ENCODE results near the gene DOCK10.
"Not testable (repeated sequence)": the region's sequence is repeated elsewhere in the genome, so short reads cannot be mapped to it uniquely, and the experiment has no call there.

Gene DOCK10

DNA sequence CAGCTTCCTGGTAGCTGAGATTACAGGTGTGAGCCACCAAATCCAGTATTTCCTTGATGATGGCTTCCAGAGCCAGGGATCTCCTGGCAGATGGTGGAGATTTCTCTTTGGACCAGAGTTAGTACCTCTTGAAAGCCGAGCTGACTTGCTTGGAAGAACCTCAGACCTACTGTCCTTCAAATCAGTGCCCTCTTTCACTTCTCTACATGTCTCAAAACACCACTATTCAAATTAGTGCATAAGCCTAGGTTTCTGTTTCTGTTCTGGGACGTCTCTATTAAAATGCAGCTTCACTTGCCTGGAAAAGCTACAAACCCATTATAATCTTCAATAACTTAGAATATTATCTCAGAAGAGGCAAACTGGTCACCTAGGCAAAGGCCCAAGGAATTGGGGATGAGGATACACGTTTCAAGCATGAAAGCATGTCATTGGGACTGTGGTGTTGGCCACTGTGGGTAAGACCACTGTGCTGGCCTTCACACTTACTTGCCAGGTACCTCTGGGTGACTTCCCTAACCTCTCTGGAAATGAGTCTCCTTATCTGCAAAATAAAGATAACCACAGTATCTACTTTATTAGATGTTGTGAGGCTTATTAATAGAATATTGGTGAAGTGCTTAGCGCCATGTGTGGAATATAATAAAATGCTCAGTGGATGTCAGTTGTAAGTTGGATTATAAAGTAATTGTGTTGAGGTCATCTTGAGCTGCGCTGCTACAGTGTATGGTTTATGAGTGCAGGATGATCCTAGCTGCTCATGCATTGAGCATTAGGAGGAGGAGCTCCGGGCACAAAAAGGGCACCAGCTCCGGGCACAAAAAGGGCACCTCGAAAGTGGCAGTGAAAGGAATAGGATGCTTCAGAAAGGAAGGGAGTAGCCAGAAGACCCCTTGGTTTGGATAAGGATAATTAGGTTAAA lies 84.5 kb downstream of the DOCK10 start:
- DNase-seq: no peak
- intact Hi-C loops (cut with DNase I): no loop called here

GRCh38 chr2:224956706-224957105 lies 85.6 kb downstream of the DOCK10 start:
- DNase-seq: no peak
- intact Hi-C loops (cut with DNase I): no loop called here

DNA sequence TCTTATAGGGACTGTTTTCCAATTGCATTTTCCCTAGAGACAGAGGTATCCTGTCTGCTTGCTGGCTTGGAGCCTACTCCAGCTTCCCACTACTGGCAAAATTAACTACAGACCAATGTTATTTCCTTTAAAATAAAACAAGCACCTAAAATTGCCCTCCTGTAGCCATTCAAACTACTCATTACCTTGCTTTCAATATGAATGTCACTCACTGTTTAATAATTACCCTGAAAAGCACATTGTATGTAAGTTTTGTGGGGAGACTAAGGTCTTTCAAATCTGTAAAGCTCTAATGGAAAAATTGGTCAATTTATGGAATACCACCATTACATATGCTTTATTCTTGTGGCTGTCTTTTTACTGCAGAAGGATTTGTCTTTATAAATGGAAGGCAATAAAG lies 87.3 kb downstream of the DOCK10 start:
- no peak for DNase-seq
- intact Hi-C loops (cut with DNase I): no loop called here

- peak in 6 of 42 donors; percentile 8 to 58 (median 21) for DNase-seq
- intact Hi-C loops (cut with DNase I): no loop called here
Observed at GRCh38 chr2:224952936-224953657, 89.2 kb downstream of the DOCK10 start.

GRCh38 chr2:224951723-224952481 lies 90.4 kb downstream of the DOCK10 start:
- intact Hi-C loops (cut with DNase I): no loop called here
- DNase-seq: no peak

DNA sequence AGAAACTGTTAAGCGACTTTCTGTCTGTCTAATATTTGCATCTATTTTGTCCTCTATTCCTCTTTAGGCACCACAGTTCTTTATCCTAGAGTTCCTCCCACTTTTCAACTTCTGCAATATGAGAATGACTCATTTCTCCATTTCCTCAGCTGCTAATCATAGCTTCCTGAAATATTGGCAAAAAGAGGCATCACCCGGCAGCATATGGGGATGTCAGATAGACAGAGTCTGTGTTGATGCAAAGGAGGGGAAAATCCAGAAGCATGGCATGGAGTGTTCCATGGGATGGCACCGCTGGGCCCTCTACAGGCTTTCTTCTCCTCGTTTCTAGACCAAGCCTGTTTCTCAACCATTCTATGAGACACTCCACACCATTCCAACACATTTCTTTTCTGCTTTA lies 93.4 kb downstream of the DOCK10 start:
- peak in 11 of 42 donors; percentile 17 to 62 (median 31) for DNase-seq
- intact Hi-C loops (cut with DNase I): no loop called here

DNA sequence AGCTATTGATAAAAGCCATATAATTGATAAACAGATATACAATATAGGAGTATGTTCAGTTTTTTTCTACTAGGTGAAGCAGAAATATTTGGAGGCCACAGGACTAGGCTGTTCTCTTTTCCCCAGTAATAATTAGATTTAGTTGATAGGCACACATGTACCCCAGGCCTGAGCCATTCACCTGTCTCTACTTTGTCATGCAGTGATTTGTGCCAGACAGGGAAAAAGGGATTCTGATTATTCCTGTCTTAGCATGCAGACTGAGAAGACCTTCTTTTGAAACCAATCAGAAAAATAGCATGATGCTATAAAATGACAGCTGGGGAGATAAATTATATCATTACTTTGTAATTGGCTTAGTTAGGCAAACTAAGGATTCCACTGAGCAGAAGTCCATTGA lies 94.3 kb downstream of the DOCK10 start:
- intact Hi-C loops (cut with DNase I): no loop called here
- no peak for DNase-seq

- no peak for DNase-seq
- intact Hi-C loops (cut with DNase I): no loop called here
Observed at GRCh38 chr2:224947566-224947965, 94.7 kb downstream of the DOCK10 start.

DNA sequence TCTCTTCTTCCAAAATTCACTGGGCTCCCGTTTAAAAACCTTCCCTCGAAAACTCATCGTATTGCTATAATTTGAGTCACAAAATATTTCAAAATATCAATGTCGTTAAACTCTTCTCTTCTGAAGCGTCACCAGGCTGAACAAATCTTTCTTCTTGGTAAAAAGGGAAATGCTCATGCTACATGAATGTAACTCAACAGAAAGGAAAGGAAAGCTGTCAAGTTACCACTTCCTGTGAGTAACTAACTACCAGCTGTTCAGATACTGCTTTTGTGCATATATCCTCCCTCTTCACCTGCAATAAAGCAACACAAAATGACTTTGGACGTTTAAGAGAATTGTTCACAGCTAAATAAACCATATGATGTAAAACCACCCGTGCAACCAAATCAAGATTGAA lies 95.4 kb downstream of the DOCK10 start:
- intact Hi-C loops (cut with DNase I): no loop called here
- DNase-seq: no peak

- DNase-seq: no peak
- intact Hi-C loops (cut with DNase I): no loop called here
Observed at GRCh38 chr2:224944707-224945547, 97.3 kb downstream of the DOCK10 start.

DNA sequence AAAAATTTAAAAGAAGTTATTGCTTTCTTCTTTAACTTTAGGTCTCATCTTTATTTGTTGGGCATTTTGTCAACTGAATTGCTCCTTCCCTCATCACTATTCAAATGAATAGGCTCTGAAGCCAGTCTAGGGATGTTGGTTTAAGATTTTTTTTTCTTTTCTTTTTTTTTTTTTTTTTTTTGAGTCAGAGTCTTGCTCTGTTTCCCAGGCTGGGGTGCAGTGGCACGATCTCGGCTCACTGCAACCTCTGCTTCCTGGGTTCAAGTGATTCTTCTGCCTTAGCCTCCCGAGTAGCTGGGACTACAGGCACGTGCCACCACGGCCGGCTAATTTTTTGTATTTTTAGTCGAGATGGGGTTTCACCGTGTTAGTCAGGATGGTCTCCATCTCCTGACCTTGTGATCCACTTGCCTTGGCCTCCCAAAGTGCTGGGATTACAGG lies 98.6 kb downstream of the DOCK10 start:
- intact Hi-C loops (cut with DNase I); DNase-seq: not testable (repeated sequence)

GRCh38 chr2:224941960-224942359 lies 100.3 kb downstream of the DOCK10 start:
- DNase-seq: no peak
- intact Hi-C loops (cut with DNase I): no loop called here

DNA sequence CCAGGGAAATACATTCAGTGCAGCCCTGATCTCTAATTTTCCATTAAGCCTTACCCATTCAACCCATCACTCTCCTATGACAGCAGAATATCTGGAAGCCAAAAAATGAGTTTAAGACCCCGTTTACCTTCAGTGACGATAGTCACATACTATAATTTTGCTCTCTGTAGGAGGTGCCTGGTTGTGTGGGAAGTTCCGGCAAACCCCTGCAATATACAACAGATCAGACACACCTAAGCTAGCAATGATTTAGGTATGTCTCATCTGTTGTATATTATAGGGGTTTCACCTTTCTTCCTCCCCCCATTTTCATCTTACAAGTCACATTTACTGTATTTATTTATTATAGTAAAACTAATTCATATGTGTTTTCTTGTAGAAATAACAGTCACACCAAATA lies 101.7 kb downstream of the DOCK10 start:
- DNase-seq: no peak
- intact Hi-C loops (cut with DNase I): no loop called here

GRCh38 chr2:224938651-224939182 lies 103.6 kb downstream of the DOCK10 start:
- no peak for DNase-seq
- intact Hi-C loops (cut with DNase I): no loop called here

DNA sequence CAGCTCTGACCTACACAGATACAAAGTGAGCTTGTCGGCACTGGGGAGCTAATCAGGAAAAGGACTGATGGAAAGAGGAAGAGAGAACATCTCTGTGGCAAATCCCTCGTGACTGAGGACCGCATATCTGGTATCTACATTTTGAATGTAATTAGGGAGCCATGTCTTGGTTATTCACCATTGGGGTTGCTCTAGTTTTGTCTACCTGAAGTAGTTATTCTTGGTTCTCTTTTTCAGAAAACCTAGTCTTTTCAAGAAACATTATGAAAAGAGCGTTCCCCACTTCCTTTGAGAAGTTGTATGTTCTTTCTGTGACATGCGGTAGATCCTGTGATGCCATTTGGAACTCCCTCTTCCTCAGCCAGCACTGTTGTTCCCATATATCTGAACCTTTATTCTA lies 104.4 kb downstream of the DOCK10 start:
- intact Hi-C loops (cut with DNase I): no loop called here
- DNase-seq: peak in 1 of 42 donors; percentile 48

DNA sequence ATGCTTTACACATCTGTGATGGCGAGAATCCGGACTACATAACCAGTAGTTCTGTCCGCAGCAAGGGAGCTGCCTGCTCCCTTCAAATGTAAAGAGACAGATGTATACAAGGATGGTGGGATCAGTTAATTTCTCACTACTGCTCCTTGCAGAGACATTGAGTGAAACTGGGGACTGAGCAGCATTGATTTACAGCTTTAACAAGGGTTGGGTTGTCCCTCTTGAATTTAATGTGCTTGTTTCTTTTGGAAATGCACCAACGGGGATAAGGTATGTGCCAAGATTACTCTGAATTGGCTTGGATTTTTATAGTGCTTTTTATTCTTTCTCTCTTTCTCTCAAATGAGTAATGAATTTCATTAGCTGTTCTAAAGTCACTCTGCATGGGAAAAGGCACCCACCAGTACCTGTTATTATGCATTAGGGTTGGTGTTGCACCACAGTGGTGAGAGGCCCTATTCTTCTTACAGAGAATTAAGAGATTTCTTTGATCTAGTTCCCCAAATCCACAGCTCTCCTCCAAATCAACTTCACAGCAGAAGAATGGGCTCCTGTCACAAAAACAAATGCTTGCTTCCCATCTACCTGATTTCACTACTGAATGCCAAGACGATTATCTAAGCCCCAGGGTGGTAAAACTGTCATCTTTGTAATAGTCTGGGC lies 107.6 kb downstream of the DOCK10 start:
- DNase-seq: peak in 1 of 42 donors; percentile 50
- intact Hi-C loops (cut with DNase I): no loop called here

- intact Hi-C loops (cut with DNase I): no loop called here
- DNase-seq: no peak
Observed at GRCh38 chr2:224933431-224933830, 108.8 kb downstream of the DOCK10 start.

DNA sequence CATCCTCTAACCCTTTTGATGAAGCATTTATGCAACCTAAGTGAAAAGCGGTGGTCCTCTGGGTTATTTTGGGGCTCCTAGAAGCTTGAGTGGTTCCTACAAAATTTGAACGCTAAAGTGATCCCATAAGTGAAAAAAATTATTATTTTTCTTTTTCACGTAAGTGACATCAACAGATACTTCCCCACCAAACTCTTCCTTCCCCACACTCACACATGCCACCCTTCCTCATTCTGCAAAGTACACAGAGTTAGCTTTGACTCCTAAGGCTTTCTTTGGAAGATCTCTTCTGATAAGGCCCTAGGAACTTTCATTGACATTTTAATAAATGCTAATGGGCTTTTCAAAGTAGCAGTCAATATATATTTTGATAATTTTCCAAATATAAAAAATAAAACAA lies 109.7 kb downstream of the DOCK10 start:
- intact Hi-C loops (cut with DNase I): no loop called here
- no peak for DNase-seq
